T-cell (primary cell): ENCODE results near the gene LEFTY2. TPM values are rescaled to one million over a fixed set of nuclear protein-coding genes. Genes with fewer than 3 reads are reported as not detected.

Experiments
- ATAC-seq, 4 experiments: fragments of 200-7000 bp in 3 of 4; fragments of 150-1000 bp in 1 of 4; cut with Tn5 transposase; replicated peaks in 1 of 4; 1 replicate in 3 of 4; 2 replicates in 1 of 4; pipeline ENCODE4 v1.10.0; 2021; ENCODE audit warnings: moderate library complexity in 3 of 4, mild to moderate bottlenecking in 2 of 4, moderate number of reproducible peaks in 1 of 4
- CTCF ChIA-PET, 2 donors: fragments of 300-600 bp; sonication (Branson Sonifier 250); formaldehyde crosslinking; loops; one replicate each; lab custom pipeline; 2022; ENCODE audit warnings: antibody characterized with exemption in 2 of 2; lab: Charles Lee
- POLR2A ChIA-PET, 2 donors: fragments of 300-600 bp; sonication (Branson Sonifier 250); formaldehyde crosslinking; loops; one replicate each; lab custom pipeline; 2022; ENCODE audit warnings: antibody characterized with exemption in 2 of 2; lab: Charles Lee
- DNase-seq, 35 experiments: peaks; one replicate each; pipeline versions ENCODE4 v3.0.0 to v3.0.0-alpha.2; 2013 to 2023
- H3K27ac ChIP-seq: one replicate; pipeline ENCODE4 v1.5.1; 2013; ENCODE audit warnings: low read length
- H3K27me3 ChIP-seq, 2 experiments: replicated peaks in 1 of 2; 1 replicate in 1 of 2; 2 replicates in 1 of 2; pipeline versions ENCODE4 v1.6.1 to v1.7.0; 2013; ENCODE audit warnings: low read length in 1 of 2, mixed read lengths in 1 of 2; ENCODE audit not compliant: control insufficient read depth in 2 of 2, insufficient read depth in 2 of 2; ENCODE audit errors: extremely low read depth in 1 of 2
- H3K36me3 ChIP-seq, 2 donors: 1 replicate in 1 of 2; 2 replicates in 1 of 2; pipeline versions ENCODE4 v1.6.1 to v1.7.0; 2013; ENCODE audit warnings: low read length in 1 of 2; ENCODE audit not compliant: control insufficient read depth in 2 of 2, insufficient read depth in 1 of 2; ENCODE audit errors: extremely low read depth in 1 of 2
- H3K4me1 ChIP-seq, 2 experiments: 1 replicate in 1 of 2; 2 replicates in 1 of 2; pipeline versions ENCODE4 v1.6.1 to v1.7.0; 2013; ENCODE audit warnings: low read length in 2 of 2, mixed read lengths in 1 of 2; ENCODE audit not compliant: insufficient read depth in 2 of 2, control insufficient read depth in 1 of 2; ENCODE audit errors: extremely low read depth in 1 of 2
- H3K4me3 ChIP-seq, 2 donors: 1 replicate in 1 of 2; 2 replicates in 1 of 2; pipeline versions ENCODE4 v1.5.1 to v1.7.0; 2013; ENCODE audit warnings: mild to moderate bottlenecking in 2 of 2, low read length in 1 of 2, moderate library complexity in 1 of 2; ENCODE audit not compliant: control insufficient read depth in 1 of 2; ENCODE audit errors: extremely low read depth in 1 of 2
- H3K9me3 ChIP-seq: 2 replicates; pipeline ENCODE4 v1.7.0; 2013
- H3K27ac Mint-ChIP-seq, 2 donors: one replicate each; pipeline ENCODE4 v1.8.0; 2020 to 2021; ENCODE audit warnings: mild to moderate bottlenecking in 2 of 2, mixed read lengths in 2 of 2
- H3K27me3 Mint-ChIP-seq, 2 donors: one replicate each; pipeline ENCODE4 v1.8.0; 2021 to 2022; ENCODE audit warnings: mixed read lengths in 2 of 2
- H3K36me3 Mint-ChIP-seq: one replicate; pipeline ENCODE4 v1.8.0; 2021; ENCODE audit warnings: mixed read lengths
- H3K4me1 Mint-ChIP-seq, 3 donors: one replicate each; pipeline ENCODE4 v1.8.0; 2020 to 2022; ENCODE audit warnings: mixed read lengths in 3 of 3, mild to moderate bottlenecking in 1 of 3
- H3K4me3 Mint-ChIP-seq, 3 donors: one replicate each; pipeline ENCODE4 v1.8.0; 2020 to 2022; ENCODE audit warnings: mild to moderate bottlenecking in 3 of 3, mixed read lengths in 3 of 3, moderate library complexity in 3 of 3
- H3K9me3 Mint-ChIP-seq, 3 donors: one replicate each; pipeline ENCODE4 v1.8.0; 2020 to 2022; ENCODE audit warnings: mixed read lengths in 3 of 3
- WGBS: methylation state at CpG from one replicate; pipeline ENCODE4 v1.1.5; 2013; ENCODE audit warnings: missing lambda C conversion rate; ENCODE audit not compliant: insufficient coverage; 5-methylcytosine and 5-hydroxymethylcytosine counted together
- total RNA-seq, 35 experiments: library from RNA in 6 of 35; stranded (reverse) in 6 of 35; fragments of 120-200 nt in 1 of 35; gene quantifications; one replicate each; pipeline versions ENCODE4 v1.2.1 to v1.2.4 and lab custom pipeline; 2013 to 2026

Gene LEFTY2, protein sequence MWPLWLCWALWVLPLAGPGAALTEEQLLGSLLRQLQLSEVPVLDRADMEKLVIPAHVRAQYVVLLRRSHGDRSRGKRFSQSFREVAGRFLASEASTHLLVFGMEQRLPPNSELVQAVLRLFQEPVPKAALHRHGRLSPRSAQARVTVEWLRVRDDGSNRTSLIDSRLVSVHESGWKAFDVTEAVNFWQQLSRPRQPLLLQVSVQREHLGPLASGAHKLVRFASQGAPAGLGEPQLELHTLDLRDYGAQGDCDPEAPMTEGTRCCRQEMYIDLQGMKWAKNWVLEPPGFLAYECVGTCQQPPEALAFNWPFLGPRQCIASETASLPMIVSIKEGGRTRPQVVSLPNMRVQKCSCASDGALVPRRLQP
- under 1 TPM in 1 of 5 donors, not detected in 4; 0.16 TPM for total RNA-seq
- total RNA-seq (2013), result not detected
- 0 to 0.15 (median 0) reads per million in 29 experiments for total RNA-seq (lab: John Stamatoyannopoulos, UW)

DNA sequence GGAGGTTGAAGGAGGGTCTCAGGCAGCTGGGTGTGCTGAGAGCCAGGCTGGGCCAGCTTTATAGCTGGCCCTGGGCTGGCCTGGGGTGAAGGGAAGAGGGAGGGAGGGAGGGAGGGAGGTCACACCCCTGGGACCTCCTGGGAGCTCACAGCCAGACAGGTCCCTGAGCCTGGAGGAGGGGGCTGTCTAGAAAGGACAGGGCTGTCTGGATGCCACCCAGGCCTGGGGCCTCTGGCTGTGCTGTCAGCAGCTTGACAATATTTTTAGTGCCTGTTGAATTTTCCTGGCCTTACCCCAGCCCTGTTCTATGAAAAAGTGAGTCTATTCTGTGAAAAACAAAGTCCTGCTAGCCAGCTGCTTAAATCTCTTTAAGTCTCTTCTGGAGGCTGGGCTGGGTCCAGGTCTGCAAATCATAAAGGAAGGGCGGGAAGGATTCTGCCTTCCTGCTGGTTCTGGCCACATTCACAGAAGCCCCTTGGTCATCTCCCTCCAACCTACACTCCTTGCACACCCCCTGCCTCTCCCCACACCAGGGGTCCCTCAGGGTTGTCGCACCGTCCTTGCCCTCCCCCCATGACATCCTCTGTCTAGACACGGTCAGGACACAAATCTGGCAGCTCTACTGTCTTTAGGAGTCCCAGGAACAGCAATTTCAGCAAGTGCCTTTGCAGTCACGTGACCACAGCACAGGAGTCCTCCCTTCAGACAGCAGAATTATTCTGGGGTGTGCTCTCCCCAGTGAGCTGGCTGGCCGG is at the start of gene LEFTY2:
Gene LEFTY2 (minus strand): TSS at position 34 of the 755 bp plus-strand sequence. CDS start 80 bp downstream, outside the sequence.
- Mint-ChIP-seq H3K36me3 (no peaks in the 10 kb centered on the region), H3K9me3 (no peaks in the 10 kb centered on the region), H3K4me3 (no peak within 1 kb of the TSS), H3K27me3 (peaks cover 0 to 3% of the 10 kb centered on the region in 2 donors), H3K4me1 (peaks cover 10 to 18% (median 11%) of the 10 kb centered on the region in 3 donors), H3K27ac (no peak within 1 kb of the TSS)
- H3K4me3 ChIP-seq, result no peak within 1 kb of the TSS
- WGBS, result 73% methylated on average over 5 of the region's 6 CpGs
- no peaks in the 10 kb centered on the region for H3K9me3 ChIP-seq
- ChIA-PET POLR2A (interaction anchor here in 1 of 2 donors (0.6 kb wide), 1 partner anchor 1604 kb away, joined by 3 read pairs; no protein-coding TSS in a partner anchor), CTCF (interaction anchor here in 1 of 2 donors (0.6 kb wide), 1 partner anchor 448 kb away, joined by 3 read pairs; no protein-coding TSS in a partner anchor)
- peaks cover 0 to 9% of the 10 kb centered on the region in 2 experiments for H3K27me3 ChIP-seq
- DNase-seq, result no peak
- H3K27ac ChIP-seq, result no peak within 1 kb of the TSS
- H3K36me3 ChIP-seq, result no peaks in the 10 kb centered on the region
- ATAC-seq, result no peak
- peaks cover 2 to 13% of the 10 kb centered on the region in 2 experiments for H3K4me1 ChIP-seq

DNA sequence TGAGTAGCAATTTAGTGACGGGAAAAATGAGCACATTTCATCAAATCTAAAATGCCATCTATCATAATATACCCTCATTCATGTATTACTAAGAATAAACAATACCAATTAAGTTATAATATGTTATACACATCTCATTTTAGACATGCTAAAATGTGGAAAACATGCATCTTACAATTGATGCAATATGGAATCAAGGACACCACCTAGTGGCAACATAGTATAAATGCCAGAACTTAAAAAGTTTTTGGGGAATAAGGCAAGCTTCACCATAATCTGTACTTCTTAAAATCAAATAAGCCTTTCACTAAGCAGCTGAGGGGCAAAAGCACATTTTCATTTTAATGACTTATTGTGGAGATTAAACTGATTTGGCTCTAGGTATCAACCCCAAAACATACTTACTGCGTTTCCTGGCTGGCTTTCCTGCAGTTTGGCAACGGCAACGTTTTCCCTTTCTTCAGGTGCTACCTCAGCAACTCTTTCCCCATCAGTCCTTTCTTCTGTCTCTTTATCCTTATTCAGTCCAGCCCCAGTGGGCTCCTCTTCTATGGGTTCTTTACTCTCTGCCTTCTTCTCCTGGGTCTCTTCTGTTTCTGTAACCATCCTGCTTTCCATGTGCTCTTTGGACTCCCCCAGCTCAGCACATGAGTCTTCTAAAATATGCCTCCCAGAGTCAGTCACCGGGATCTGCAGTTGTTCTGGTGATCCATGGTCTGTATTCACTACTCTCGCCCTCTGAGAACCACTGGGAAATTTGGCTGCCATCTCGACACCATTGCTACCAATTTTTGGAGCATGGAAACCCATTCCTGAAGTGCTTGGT is 46.7 kb upstream of the LEFTY2 start:
- ATAC-seq (peak in 2 of 4 experiments; percentile 48 to 61), DNase-seq (peak in 1 of 35 experiments; percentile 66)
- H3K4me1 Mint-ChIP-seq, result peaks cover 28 to 37% (median 34%) of the 10 kb centered on the region in 3 donors
- Histone ChIP-seq H3K4me1 (peaks cover 0 to 6% of the 10 kb centered on the region in 2 experiments), H3K36me3 (peaks cover 7 to 83% of the 10 kb centered on the region in 2 donors), H3K27ac (no peak overlapping the region), H3K9me3 (no peaks in the 10 kb centered on the region), H3K27me3 (no peaks in the 10 kb centered on the region), H3K4me3 (no peak overlapping the region)
- ChIA-PET POLR2A (interaction anchor here (0.6 to 1.1 kb wide), 4 partner anchors 9 to 81 kb away, joined by 3 read pairs; partner anchors contain the start of gene H3-3A (in 1 of the 2)), CTCF (interaction anchor here (0.6 to 2.9 kb wide), 22 partner anchors 9 to 554 kb away, joined by 3 to 19 read pairs (median 3); partner anchors contain the start of genes H3-3A (in 1 of the 2), SDE2 (in 1 of the 2), SRP9 (in 1 of the 2) and TMEM63A (in 1 of the 2))
- H3K27ac Mint-ChIP-seq, result peak overlapping the region in 1 of 2 donors; percentile 1
- no peaks in the 10 kb centered on the region for H3K9me3 Mint-ChIP-seq
- H3K36me3 Mint-ChIP-seq, result peaks cover 45% of the 10 kb centered on the region
- H3K4me3 Mint-ChIP-seq, result no peak overlapping the region
- no peaks in the 10 kb centered on the region for H3K27me3 Mint-ChIP-seq
- WGBS, result 89% methylated on average over 5 of the region's 7 CpGs

DNA sequence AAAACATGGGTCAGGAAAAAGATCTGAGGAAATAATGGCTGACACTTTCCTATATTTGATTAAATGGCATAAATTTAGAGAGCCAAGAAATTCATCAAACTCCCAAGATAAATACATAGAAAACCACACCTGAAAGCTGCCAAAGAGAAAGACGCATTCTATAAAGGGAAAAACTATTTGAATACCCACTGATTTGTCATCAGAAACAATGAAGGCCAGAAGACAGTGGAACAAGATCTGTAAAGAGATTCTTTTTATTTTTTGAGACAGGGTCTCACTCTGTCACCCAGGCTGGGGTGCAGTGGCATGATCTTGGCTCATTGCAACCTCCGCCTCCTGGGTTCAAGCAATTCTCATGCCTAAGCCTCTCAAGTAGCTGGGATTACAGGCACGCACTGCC is 40.7 kb upstream of the LEFTY2 start:
- no peaks in the 10 kb centered on the region for H3K27me3 ChIP-seq
- H3K9me3 Mint-ChIP-seq, result no peaks in the 10 kb centered on the region
- DNase-seq, result no peak
- H3K9me3 ChIP-seq, result no peaks in the 10 kb centered on the region
- H3K4me1 Mint-ChIP-seq, result peaks cover 10 to 15% (median 13%) of the 10 kb centered on the region in 3 donors
- WGBS, result 100% methylated on average over 2 of the region's 3 CpGs
- H3K4me3 ChIP-seq, result no peak overlapping the region
- no peaks in the 10 kb centered on the region for H3K4me1 ChIP-seq
- peaks cover 44% of the 10 kb centered on the region for H3K36me3 Mint-ChIP-seq
- CTCF ChIA-PET, result interaction anchor here in 1 of 2 donors (0.6 to 0.7 kb wide), 2 partner anchors 11 to 145 kb away, joined by 3 to 4 read pairs; no protein-coding TSS in a partner anchor
- H3K36me3 ChIP-seq, result peaks cover 19 to 66% of the 10 kb centered on the region in 2 donors
- H3K27ac ChIP-seq, result no peak overlapping the region
- POLR2A ChIA-PET, result interaction anchor here in 1 of 2 donors (0.6 to 0.8 kb wide), 3 partner anchors 12 to 217 kb away, joined by 4 to 6 read pairs (median 5); no protein-coding TSS in a partner anchor
- H3K4me3 Mint-ChIP-seq, result peak overlapping the region in 1 of 3 donors; percentile 34
- H3K27me3 Mint-ChIP-seq, result no peaks in the 10 kb centered on the region
- ATAC-seq, result no peak
- no peak overlapping the region for H3K27ac Mint-ChIP-seq

DNA sequence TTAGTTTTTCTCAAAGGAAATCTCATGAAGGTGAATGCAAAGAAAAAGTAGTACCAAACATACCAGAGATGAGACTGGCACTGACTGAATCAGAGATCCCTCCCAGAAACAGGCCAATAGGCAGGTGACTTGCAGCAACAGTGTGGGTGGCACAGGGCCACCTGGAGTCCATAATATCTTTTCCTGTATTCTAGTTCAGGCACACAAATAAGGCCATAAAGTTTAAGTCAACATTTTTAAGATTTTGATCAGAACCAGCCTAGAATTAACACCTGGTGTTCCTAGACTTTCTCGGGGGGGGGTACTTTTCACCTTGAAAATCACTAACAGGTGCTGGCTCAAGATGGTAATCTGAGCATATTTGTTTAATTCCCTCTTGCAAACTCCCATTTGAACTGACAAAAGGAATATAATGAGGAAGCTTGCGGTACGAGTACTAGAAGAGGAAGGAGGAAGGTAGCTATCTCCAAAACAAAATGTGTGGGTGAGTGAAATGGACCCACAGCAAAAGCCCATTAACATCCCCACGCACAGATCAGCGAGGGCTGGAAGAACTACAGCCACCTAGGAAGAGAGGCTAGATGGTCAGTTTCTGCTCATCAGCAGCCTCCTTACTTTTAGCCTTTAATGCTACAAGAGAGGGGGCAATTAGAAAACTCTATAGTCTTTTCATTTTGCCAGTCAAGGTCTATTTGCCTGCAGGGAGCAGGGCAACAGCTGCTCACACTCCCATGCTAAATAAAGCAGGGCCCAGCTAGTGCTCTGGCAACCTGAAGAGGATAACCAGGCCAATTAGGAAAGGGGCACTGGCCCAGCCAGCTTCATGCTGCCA is 39.2 kb upstream of the LEFTY2 start:
- ChIA-PET CTCF (interaction anchor here in 1 of 2 donors (0.6 to 0.8 kb wide), 2 partner anchors 364 to 535 kb away, joined by 3 read pairs; no protein-coding TSS in a partner anchor), POLR2A (interaction anchor here in 1 of 2 donors (0.7 kb wide), 1 partner anchor 606 kb away, joined by 3 read pairs; no protein-coding TSS in a partner anchor)
- H3K9me3 ChIP-seq, result no peaks in the 10 kb centered on the region
- no peak overlapping the region for H3K4me3 ChIP-seq
- peaks cover 19 to 51% of the 10 kb centered on the region in 2 donors for H3K36me3 ChIP-seq
- DNase-seq (no peak), ATAC-seq (no peak)
- Mint-ChIP-seq H3K27ac (peak overlapping the region in 1 of 2 donors; percentile 12), H3K36me3 (peaks cover 33% of the 10 kb centered on the region), H3K9me3 (no peaks in the 10 kb centered on the region), H3K4me3 (no peak overlapping the region), H3K4me1 (peaks cover 0 to 9% (median 6%) of the 10 kb centered on the region in 3 donors), H3K27me3 (no peaks in the 10 kb centered on the region)
- H3K27me3 ChIP-seq, result no peaks in the 10 kb centered on the region
- no peak overlapping the region for H3K27ac ChIP-seq
- no CpG with 5 or more reads among the region's 5 CpGs for WGBS
- H3K4me1 ChIP-seq, result peaks cover 0 to 7% of the 10 kb centered on the region in 2 experiments

DNA sequence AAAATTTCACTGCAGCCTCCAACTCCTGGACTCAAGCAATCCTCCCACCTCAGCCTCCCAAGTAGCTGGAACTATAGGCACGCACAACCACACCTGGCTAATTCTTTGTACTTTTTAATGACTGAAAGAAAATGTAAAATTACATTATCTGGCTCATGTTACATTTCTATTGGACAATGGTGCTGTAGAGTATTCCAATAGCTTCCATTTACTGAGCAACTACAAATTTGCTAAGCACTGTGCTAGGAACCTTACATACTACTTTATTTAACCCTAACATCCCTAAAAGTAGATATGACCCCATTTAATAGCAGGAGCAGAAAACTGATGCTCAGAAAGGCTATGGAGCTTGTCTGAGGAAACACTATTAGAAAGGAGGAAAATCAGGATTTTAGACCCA is 38.4 kb upstream of the LEFTY2 start:
- H3K27me3 ChIP-seq, result no peaks in the 10 kb centered on the region
- no peaks in the 10 kb centered on the region for H3K9me3 ChIP-seq
- no CpG with 5 or more reads among the region's 1 CpG for WGBS
- no peak overlapping the region for H3K27ac Mint-ChIP-seq
- CTCF ChIA-PET, result no interaction called here
- H3K4me3 Mint-ChIP-seq, result no peak overlapping the region
- no peak overlapping the region for H3K27ac ChIP-seq
- POLR2A ChIA-PET, result no interaction called here
- peaks cover 0 to 9% (median 6%) of the 10 kb centered on the region in 3 donors for H3K4me1 Mint-ChIP-seq
- no peaks in the 10 kb centered on the region for H3K9me3 Mint-ChIP-seq
- DNase-seq, result no peak
- no peak for ATAC-seq
- peaks cover 0 to 7% of the 10 kb centered on the region in 2 experiments for H3K4me1 ChIP-seq
- peaks cover 33% of the 10 kb centered on the region for H3K36me3 Mint-ChIP-seq
- H3K27me3 Mint-ChIP-seq, result no peaks in the 10 kb centered on the region
- H3K36me3 ChIP-seq, result peaks cover 19 to 43% of the 10 kb centered on the region in 2 donors
- H3K4me3 ChIP-seq, result no peak overlapping the region
